ENCODE results near the gene SMCHD1. TPM values are rescaled to one million over a fixed set of nuclear protein-coding genes. Genes with fewer than 3 reads are reported as not detected.

Gene SMCHD1
- 142 and 144 TPM in 2 replicates for total RNA-seq

DNA sequence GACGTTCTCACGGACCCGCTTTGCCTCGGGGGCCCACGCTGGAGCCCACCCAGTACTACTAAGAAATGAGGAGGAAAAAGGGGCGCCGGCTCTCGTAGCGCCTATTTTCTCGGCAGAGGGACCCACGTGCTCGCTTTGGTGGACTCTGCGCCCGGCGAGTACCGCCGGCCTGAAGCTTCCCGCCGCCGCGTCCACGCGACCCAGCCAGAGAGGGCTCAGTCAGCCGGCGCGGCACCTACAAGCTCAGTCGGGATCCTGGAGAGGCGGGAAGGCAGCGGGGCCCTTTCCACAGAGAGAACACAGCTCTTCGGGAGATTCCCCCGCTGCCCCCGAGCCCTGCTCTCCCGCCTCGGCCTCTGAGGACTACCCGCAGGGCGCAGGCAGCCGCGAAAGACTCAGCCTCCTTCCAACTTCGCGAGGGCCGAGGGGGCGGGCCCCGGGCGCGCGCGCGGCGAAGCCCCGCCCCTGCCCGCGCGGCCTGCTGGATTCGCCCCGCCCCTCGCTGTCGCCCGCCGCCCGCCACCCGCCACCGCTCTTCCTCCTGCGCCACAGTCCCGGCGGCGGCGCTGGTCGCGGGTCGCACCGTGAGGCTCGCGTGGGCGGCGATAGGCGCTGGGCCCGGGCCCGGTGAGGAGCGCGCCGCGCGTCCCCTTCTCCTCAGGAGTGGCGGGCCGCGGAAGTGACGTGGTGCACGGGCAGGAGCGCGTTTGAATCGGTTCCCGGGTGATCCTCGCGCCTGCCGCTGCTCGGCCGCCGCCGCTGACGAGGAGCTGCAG is at the start of gene SMCHD1:
Gene SMCHD1 (plus strand): TSS at position 549 of the 776 bp plus-strand sequence. CDS start 350 bp downstream, outside the sequence.
- intact Hi-C loops (cut with micrococcal nuclease), result loop anchor here (1.0 to 10.0 kb wide), 11 partner anchors 14 to 1841 kb away; partner anchors contain the start of genes EMILIN2, MYL12A, MYL12B and YES1

- intact Hi-C loops (cut with micrococcal nuclease), result loop anchor here (5.0 kb wide), 1 partner anchor 76 kb away; no protein-coding TSS in a partner anchor
Observed at GRCh38 chr18:2606335-2606734, 49.2 kb upstream of the SMCHD1 start.

DNA sequence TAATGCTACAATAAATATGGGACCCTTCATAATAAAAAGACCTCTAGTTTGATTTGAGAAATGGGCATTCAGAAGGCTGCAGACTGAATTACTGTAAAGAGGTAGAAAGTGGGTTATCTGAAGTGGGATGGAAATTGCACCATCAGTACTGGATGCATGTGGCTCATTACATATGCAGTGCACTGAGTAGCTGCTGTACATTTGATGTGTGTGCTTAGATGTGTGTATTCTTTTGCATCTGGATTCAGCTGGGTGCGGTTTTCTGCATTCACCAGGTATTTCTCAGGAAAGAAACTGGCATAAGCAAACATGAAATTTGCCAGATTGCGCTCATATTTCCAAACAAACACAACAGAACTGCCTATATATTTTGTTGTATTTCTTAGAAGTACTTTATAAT is 45.9 kb upstream of the SMCHD1 start:
- intact Hi-C loops (cut with micrococcal nuclease), result loop anchor here (5.0 kb wide), 1 partner anchor 73 kb away; no protein-coding TSS in a partner anchor

- intact Hi-C loops (cut with micrococcal nuclease), result no loop called here
Observed at GRCh38 chr18:2610549-2610948, 45.0 kb upstream of the SMCHD1 start.

DNA sequence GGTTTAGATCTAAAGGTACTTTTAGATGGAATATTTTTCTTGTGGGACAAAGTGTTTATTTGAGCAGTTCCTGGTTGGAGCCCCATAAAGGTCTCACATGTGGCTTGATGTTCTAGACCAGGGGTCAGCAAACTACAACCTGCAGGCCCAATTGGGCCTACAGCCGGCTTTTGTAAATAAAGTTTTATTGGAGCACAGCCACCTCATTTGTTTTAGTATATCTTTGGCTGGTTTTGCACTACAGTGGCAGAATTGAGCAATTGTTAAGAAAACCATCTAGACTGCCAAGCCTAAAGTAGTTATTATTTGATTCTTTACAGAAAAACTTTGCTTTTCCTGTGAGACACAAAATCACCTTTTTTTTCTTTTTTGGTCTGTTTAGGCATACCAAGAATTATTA is 42.5 kb upstream of the SMCHD1 start:
- intact Hi-C loops (cut with micrococcal nuclease), result no loop called here

DNA sequence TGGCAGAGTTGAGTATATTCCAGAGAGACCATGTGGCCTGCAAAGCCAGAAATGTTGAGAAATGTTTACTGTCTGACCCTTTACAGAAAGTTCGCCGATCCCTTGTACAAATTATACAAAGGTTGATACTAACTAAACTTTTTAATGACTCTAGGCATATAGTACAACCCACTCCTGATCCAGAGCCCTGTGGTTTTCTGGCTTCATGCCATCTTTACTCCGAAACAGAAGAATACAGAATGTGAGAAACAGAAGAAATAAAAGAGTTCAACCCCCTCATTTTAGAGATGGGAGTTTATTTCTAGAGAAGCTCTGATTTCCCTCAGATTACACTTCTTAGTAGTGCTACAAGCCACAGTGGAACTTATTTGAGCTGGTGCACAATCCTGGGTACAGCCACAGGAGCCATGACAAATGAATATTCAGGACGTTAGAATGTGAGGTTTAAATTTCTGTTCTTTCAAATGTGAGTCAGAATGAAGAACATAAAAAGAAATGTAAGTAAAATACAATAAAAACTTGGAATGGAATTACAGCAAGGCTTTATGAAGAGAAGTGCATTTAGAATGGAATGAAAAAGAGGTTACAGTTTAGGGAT is 38.0 kb upstream of the SMCHD1 start:
- intact Hi-C loops (cut with micrococcal nuclease), result no loop called here

DNA sequence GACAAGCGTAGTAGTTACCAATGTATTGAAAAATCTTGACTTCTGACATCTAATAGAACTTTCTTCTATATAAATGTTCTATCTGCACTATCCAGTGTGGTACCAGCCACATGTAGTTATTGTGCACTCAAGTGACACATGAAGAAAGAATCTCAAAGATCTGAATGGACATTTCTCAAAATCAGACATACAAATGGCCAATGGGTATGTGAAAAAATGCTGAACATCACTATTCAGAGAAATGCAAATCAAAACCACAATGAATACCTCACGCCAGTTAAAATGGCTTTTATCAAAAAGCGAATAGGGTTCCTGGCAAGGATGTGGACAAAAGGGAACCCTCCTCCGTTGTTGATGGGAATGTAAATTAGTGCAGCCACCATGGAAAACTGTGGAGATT is 37.5 kb upstream of the SMCHD1 start:
- intact Hi-C loops (cut with micrococcal nuclease), result no loop called here

GRCh38 chr18:2625217-2625616 is 30.3 kb upstream of the SMCHD1 start:
- intact Hi-C loops (cut with micrococcal nuclease), result no loop called here

DNA sequence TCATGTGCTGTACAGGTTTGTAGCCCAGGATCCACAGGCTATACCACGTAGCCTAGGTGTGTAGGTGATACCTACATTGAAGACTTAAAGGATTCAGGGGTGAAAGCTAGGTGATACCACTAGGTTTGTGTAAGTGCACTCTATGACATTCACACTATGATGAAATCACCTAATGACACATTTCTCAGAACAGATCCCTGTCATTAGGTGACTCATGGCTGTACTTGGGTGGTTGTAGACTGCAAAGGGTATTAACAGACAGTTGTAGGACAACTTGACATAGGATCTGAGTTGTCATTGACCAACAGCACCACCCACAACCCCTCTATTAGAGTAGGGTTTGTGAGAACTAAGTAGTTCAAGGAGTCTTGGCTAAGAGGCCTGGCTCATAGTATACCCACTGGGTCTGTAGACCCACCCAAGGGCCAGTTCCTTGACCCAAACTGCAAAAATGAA is 27.7 kb upstream of the SMCHD1 start:
- intact Hi-C loops (cut with micrococcal nuclease), result no loop called here

DNA sequence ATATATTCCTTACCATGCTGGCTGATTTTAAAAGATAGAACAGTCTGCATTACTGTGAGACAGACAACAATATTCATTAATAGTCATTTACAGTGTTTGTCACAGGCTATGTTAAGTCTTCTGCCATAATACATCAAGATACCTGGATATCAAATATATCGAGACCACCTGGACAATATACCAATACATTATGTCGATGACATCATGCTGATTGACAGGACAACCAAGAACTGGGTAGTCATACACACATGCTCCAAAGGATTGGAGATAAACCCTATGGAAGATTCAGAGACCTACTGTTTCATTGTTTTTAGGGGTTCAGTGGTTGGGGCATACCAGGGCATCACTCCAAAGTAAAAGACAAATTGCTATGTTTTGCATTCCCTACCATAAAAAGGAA is 26.5 kb upstream of the SMCHD1 start:
- intact Hi-C loops (cut with micrococcal nuclease), result no loop called here

DNA sequence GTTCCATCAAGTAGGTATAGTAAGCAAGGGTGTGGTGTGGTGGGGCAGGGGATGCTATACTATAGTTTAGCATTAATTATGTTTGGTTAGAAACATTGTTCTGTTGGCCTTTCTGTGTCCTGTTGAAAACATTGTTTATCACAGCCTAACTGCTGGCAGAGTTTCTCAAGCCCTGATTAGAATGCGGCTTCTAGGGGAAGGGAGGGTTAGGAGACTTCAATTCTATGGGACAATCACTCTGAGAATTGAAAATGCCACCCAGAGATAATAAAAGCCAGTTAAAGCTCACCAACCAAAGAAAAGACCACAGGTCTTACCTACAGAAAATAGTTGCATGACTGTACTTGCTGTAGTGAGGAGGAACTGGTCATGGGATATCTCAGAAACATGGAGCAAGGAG is 19.9 kb upstream of the SMCHD1 start:
- intact Hi-C loops (cut with micrococcal nuclease), result loop anchor here (5.0 kb wide), 1 partner anchor 327 kb away; no protein-coding TSS in a partner anchor

GRCh38 chr18:2636126-2636631 is 19.3 kb upstream of the SMCHD1 start:
- intact Hi-C loops (cut with micrococcal nuclease), result loop anchor here (1.0 to 5.0 kb wide), 5 partner anchors 19 to 326 kb away; partner anchors contain the start of genes METTL4, NDC80 and SMCHD1

- intact Hi-C loops (cut with micrococcal nuclease), result loop anchor here (1.0 to 5.0 kb wide), 5 partner anchors 14 to 966 kb away; partner anchors contain the start of genes MYL12A and SMCHD1
Observed at GRCh38 chr18:2641638-2642037, 13.9 kb upstream of the SMCHD1 start.

GRCh38 chr18:2642771-2643170 is 12.8 kb upstream of the SMCHD1 start:
- intact Hi-C loops (cut with micrococcal nuclease), result loop anchor here (5.0 kb wide), 2 partner anchors 605 to 965 kb away; partner anchors contain the start of gene MYL12A

DNA sequence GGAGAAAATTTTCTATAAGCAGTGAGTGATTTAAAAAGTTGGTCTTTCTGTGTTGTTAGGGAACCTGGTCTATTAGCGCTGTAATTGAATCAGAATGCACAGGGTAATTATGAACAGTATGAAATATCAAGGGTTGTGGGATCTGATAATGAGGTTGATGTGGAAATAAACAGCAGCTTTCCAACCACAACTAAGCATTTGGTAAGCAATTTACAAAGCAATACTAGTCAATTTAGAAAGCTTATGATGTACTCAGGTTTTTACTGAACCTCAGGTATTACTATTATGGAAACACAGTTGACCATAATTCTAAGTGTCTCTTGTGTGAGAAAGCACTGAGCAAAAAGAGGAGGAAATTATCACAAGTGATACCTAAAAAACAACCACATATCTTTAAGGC is 11.0 kb upstream of the SMCHD1 start:
- intact Hi-C loops (cut with micrococcal nuclease), result loop anchor here (5.0 kb wide), 2 partner anchors 603 to 963 kb away; partner anchors contain the start of gene MYL12A

DNA sequence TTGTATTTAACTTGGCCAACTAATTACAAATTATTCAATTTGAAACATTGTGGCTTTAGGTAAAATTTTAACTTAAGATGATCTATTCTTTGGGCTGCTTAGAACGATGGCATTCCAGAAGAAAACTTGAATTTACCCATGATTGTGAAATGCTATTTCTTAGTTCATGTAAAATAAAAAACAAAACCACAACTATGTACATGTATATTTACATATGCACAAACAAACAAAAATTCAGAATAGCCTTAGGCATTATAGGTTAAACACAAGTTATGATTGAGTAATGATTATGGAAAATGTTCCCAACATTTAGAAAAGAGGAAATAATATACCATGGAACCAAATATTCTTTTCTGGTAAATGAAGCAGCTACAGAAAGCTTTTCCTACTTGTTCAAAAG is 3.5 kb upstream of the SMCHD1 start:
- intact Hi-C loops (cut with micrococcal nuclease), result loop anchor here (10.0 kb wide), 1 partner anchor 1837 kb away; the partner anchor contains the start of gene YES1

GRCh38 chr18:2653467-2653866 is 2.1 kb upstream of the SMCHD1 start:
- intact Hi-C loops (cut with micrococcal nuclease), result loop anchor here (10.0 kb wide), 1 partner anchor 1839 kb away; the partner anchor contains the start of gene YES1

- intact Hi-C loops (cut with micrococcal nuclease), result loop anchor here (2.0 to 10.0 kb wide), 2 partner anchors 28 to 1840 kb away; partner anchors contain the start of gene YES1
Observed at GRCh38 chr18:2654169-2654927, 1.2 kb upstream of the SMCHD1 start.

- intact Hi-C loops (cut with micrococcal nuclease), result loop anchor here (1.0 to 10.0 kb wide), 11 partner anchors 14 to 1840 kb away; partner anchors contain the start of genes EMILIN2, MYL12A, MYL12B and YES1
Observed at GRCh38 chr18:2654928-2655177, 673 bp upstream of the SMCHD1 start.

GRCh38 chr18:2655954-2656236 is 369 bp downstream of the SMCHD1 start:
- intact Hi-C loops (cut with micrococcal nuclease), result loop anchor here (1.0 to 10.0 kb wide), 13 partner anchors 15 to 1841 kb away; partner anchors contain the start of genes EMILIN2, METTL4, MYL12A and MYL12B
